ENCODE results near the gene RNASEL.
A peak's percentile ranks its signal among the peaks of the same experiment; 100 is the strongest.

Gene RNASEL

GRCh38 chr1:182561456-182561855, 27.6 kb downstream of the RNASEL start:
- no peak for DNase-seq (ENCODE audit: insufficient read length, low spot score)
- TF ChIP-seq CTCF (IDR thresholded peaks at IDR 0.05; ENCODE audit: insufficient read depth, missing control alignments), result no peak
- peak; percentile 6 for FAIRE-seq

- DNase-seq (ENCODE audit: insufficient read length, low spot score) (no peak), FAIRE-seq (no peak)
- no peak for TF ChIP-seq CTCF (IDR thresholded peaks at IDR 0.05; ENCODE audit: insufficient read depth, missing control alignments)
Measured at GRCh38 chr1:182560392-182560984, 28.6 kb downstream of the RNASEL start.

GRCh38 chr1:182556279-182556678, 32.8 kb downstream of the RNASEL start:
- DNase-seq (ENCODE audit: insufficient read length, low spot score) (no peak), FAIRE-seq (no peak)
- no peak for TF ChIP-seq CTCF (IDR thresholded peaks at IDR 0.05; ENCODE audit: insufficient read depth, missing control alignments)

- FAIRE-seq (no peak), DNase-seq (ENCODE audit: insufficient read length, low spot score) (no peak)
- TF ChIP-seq CTCF (IDR thresholded peaks at IDR 0.05; ENCODE audit: insufficient read depth, missing control alignments), result no peak
Measured at GRCh38 chr1:182555493-182555892, 33.6 kb downstream of the RNASEL start.

GRCh38 chr1:182552527-182552926, 36.5 kb downstream of the RNASEL start:
- no peak for TF ChIP-seq CTCF (IDR thresholded peaks at IDR 0.05; ENCODE audit: insufficient read depth, missing control alignments)
- no peak for FAIRE-seq
- DNase-seq (ENCODE audit: insufficient read length, low spot score), result no peak

GRCh38 chr1:182549811-182550210, 39.2 kb downstream of the RNASEL start:
- DNase-seq (ENCODE audit: insufficient read length, low spot score), result no peak
- TF ChIP-seq CTCF (IDR thresholded peaks at IDR 0.05; ENCODE audit: insufficient read depth, missing control alignments), result no peak
- FAIRE-seq, result no peak

- FAIRE-seq (no peak), DNase-seq (ENCODE audit: insufficient read length, low spot score) (no peak)
- no peak for TF ChIP-seq CTCF (IDR thresholded peaks at IDR 0.05; ENCODE audit: insufficient read depth, missing control alignments)
Measured at GRCh38 chr1:182549346-182549745, 39.7 kb downstream of the RNASEL start.
